Middle frontal gyrus (tissue), 1 donor: ENCODE data around the gene CACNA1F.
"Not testable (repeated sequence)": the region's sequence is repeated elsewhere in the genome, so short reads cannot be mapped to it uniquely, and the experiment has no call there.

Experiments
- DNase-seq: peaks from one replicate; pipeline ENCODE4 v3.0.0-alpha.2; 2015; ENCODE audit warnings: low spot score; ENCODE audit errors: extremely low spot score

Gene CACNA1F

DNA sequence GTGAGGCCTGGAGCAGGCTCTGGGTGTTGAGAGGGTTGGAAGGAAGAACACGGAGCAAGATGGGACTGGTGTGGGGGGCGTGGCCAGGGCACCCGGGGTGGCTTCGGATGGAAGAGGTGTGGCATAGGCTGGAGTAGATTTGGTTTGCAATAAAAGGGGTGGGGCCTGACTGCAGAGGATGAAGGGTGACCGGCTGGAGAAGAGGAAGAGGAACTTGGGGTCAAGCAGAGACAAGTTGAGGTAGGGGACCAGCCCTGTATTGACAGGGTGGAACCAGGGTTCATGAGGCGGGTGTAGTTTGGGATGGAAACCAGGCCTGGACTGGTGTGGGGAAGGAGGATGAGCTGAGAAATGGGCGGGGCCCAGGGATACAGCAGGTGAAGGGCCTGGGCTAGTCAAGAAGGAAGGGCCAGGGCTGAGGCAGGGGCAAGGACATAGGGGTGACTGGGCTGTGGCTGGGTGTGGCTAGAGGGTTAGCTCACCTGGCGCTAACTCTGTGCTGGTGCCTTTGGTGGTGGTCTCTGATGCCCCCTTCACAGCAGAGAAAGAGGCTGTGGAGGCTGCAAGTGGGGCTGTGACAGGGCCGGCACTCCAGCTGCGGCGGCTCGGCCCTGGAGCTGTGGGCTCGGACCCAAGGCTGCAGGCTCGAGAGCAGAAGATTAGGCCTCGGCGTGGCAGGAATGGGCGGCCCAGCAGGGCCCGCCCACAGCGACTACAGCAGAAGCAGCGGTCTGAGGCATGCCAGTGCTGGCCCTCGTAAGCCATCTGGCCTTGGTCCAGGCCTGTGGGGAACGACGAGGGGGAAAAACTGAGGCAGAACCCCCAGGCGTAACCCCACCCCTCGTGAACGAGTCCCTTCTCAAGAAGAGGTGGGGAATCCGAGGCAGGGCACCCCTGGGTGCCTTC is 56.5 kb downstream of the CACNA1F start:
- DNase-seq, result no peak

GRCh38 chrX:49175435-49176274 is 57.5 kb downstream of the CACNA1F start:
- no peak for DNase-seq

DNA sequence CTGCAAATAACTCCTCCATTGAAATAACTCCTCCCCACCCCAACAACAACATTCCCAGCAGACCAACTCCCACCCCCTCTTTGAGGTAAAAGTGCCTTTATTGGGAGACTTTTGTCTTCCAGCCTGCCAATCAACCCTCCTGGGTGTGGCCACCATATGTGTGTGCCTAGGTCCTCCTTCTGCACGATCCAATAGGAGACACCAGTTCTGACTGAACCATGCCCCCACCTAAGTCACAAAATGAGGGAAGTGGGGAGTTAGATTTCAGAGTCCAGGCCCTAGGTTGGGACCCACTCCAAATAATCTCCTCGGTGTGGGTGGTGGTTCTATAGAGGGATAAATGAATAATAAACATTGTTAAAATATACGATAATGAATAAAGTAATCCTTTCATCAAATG is 58.4 kb downstream of the CACNA1F start:
- DNase-seq, result no peak

- DNase-seq, result not testable (repeated sequence)
Measured at GRCh38 chrX:49173544-49173943, 59.6 kb downstream of the CACNA1F start.

DNA sequence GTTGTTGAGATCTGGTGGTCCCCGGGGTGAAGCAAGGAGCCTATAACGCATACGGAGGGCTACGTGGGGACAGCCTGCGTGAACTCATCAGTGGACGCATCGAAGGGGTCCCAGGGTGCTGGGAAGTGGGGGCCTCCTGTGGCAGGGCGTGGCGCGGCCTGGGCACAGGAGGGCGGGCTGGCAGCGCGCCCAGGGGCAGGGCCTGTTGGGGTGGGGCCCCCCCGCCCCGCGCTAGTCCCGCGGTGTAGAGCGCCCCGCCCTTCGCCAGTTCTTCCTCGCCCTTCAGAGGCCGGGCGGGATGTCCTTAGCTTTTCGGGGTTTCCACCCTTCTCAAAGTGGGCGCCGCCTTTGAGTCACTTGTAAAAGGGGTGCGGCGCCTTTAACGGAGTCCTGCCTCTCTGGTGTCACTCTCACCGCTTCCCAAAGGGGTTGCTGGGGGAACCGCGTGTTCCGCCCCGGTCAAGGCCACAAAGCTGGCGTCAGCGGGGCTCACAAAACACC is 60.8 kb downstream of the CACNA1F start:
- DNase-seq, result no peak

- no peak for DNase-seq
Measured at GRCh38 chrX:49171752-49172279, 61.3 kb downstream of the CACNA1F start, which contains the start of gene PLP2. Gene PLP2 (plus strand): TSS chrX:49171898. CDS start chrX:49172001, 103 bp downstream.

DNA sequence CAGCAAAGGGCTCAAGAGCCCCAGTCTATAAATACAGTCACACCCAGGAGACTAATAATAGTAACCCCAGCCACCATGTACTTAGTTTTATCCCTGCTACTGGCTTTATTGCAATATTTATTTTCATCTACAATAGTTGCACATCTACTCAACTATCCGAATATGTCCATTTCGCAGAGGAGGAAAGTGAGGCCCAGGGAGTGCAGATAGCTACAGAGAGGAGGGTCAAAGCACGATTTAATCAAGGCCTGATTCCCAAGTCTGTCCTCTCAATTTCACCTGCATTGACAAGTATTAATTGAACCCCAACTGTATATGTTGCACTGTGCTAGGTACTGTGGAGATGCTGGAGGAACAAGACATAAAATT is 65.4 kb downstream of the CACNA1F start:
- no peak for DNase-seq

- DNase-seq, result no peak
Measured at GRCh38 chrX:49166914-49167739, 66.0 kb downstream of the CACNA1F start.

- no peak for DNase-seq
Measured at GRCh38 chrX:49165901-49166881, 66.9 kb downstream of the CACNA1F start.

DNA sequence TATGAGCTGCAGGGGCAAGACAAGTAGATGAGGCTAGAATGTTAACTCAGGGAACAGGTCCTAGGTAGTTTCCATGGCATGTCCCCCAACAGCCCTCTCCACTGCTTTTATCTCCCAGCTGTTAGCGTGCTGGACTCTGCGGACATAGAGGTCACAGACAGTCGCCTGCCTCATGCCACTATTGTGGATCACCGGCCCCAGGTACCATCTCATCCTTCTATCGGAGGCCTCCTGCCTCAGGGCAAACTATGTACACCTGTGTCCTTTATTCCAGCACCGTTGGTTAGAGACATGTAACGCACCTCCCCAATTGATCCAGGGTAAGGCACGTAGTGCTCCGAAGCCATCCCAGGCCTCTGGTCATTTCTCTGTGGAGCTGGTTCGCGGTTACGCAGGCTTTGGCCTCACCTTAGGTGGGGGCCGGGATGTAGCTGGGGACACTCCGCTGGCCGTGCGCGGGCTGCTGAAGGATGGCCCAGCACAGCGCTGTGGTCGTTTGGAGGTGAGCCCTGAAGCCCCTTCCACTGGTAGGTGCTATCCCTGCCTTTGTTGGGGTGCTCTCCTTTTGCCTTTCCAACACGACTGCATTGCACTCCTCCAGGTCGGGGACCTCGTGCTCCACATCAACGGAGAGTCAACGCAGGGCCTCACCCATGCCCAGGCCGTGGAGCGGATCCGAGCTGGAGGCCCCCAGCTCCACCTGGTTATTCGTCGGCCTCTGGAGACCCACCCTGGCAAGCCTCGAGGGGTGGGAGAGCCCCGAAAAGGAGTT is 68.4 kb downstream of the CACNA1F start:
- DNase-seq, result no peak

DNA sequence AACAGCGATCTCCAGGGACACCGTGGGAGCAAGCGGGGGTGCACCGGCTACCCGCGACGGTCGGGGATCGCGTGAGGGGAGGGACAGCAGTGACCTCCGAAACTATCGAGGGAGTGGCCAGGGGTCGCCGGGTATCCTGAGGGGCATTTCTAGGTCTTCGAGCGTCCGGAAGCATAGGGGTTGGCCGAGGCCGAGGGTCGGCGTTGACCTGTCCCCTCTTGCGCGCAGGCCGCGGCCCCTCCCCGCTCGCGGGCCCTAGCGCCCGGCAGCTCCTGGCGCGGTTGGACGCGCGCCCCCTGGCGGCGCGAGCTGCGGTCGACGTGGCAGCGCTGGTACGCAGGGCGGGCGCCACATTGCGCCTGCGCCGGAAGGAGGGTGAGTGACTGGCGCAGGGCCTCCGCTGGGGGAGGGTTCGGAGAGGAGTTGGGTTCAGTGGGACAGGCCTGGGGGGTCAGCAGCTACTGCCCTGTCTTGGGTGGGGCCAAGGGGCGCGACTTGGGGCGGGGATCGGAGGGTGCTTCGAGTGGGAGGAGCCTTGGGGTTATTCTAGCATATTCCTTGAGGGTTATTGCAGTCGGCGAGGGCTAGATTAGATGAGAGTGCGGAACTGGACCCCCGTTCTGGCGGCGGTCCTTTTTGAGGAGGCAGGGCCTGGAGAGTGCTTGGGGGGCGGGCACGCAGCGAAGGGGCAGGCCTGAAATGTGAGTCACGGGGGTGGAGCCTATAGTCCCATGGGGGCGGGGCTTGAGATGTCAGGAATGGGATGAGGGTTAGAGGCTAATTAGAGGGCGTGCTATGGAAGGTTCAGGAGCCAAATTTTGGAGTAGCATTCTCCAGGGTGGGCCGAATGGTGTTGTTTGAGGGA is 69.4 kb downstream of the CACNA1F start:
- peak; percentile 43 for DNase-seq

DNA sequence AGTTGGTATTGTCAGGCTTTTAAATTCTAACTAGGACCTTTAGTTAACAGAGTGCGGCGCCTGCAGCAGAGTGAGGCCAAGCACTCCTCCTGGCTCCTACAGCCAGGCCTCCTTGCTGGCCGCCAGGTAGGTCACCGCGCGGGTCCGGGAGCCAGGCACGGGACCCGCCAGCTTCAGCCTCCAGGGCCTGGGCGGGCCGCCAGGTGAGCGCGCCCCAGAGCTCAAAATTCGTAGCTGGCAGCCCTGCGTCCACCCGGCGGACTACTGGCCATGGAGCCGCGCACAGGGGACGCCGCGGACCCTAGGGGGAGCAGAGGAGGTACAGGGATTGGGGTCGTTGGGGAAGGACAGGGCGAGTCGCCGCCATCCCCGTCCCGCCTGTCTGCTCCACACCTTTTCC is 70.5 kb downstream of the CACNA1F start, which contains the start of gene MAGIX:
Gene MAGIX, plus strand, starts transcription at position 139 of the 400 bp plus-strand sequence. Its CDS starts 132 bp downstream, at position 271.
- no peak for DNase-seq

GRCh38 chrX:49161632-49162031 is 71.5 kb downstream of the CACNA1F start:
- DNase-seq, result no peak

GRCh38 chrX:49160908-49161307 is 72.2 kb downstream of the CACNA1F start:
- no peak for DNase-seq

GRCh38 chrX:49157194-49157593 is 75.9 kb downstream of the CACNA1F start:
- DNase-seq, result no peak

DNA sequence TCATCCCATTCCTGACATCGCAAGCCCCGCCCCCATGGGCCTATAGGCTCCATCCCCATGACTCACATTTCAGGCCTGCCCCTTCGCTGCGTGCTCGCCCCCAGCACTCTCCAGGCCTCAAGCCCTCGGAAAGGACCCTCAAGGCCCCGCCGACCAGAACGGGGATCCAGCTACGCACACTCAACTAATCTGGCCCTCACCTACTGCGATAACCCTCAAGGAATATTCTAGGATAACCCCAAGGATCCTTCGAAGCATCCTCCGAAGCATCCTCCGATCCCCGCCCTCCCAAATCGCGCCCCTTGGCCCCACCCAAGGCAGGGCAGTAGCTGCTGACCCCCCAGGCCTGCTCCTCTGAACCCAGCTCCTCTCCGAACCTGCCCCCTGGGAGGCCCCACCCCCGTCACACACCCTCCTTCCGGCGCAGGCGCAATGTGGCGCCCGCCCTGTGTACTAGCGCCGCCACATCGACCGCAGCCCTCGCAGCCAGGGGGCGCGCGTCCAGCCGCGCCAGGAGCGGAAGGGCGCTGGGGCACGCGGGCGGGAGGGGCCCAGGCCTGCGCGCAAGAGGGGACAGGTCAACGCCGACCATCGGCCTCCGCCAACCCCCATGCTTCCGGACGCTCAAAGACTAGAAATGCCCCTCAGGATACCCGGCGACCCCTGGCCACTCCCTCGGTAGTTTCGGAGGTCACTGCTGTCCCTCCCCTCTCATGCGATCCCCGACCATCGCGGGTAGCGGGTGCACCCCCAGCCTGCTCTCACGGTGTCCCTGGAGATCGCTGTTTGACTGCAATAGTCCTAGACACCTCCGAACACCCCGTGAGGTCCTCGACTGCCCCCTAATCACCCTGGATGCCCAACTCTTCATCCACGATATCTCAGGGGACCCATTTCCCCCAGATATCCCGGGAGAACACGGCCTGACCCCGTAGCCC is 77.0 kb downstream of the CACNA1F start:
- peak; percentile 75 for DNase-seq
